Mammary epithelial cell (primary cell): Measurements from ENCODE around the gene NNMT.

Experiments
- EZH2 ChIP-seq: IDR thresholded peaks from 2 replicates; pipeline ENCODE4 v1.6.1; 2012; ENCODE audit warnings: low read length, inconsistent platforms, borderline replicate concordance
- TF ChIP-seq, protein P1 (sequence below), 2 donors: IDR thresholded peaks in 1 of 2; conservative IDR thresholded peaks in 1 of 2; 2 replicates each; pipeline ENCODE4 v1.5.1; 2011 to 2012; ENCODE audit warnings: inconsistent platforms in 2 of 2, low read length in 2 of 2, mild to moderate bottlenecking in 2 of 2, control low read depth in 1 of 2, low read depth in 1 of 2; ENCODE audit not compliant: insufficient read depth in 1 of 2; ENCODE audit errors: extremely low read depth in 1 of 2

DNA sequence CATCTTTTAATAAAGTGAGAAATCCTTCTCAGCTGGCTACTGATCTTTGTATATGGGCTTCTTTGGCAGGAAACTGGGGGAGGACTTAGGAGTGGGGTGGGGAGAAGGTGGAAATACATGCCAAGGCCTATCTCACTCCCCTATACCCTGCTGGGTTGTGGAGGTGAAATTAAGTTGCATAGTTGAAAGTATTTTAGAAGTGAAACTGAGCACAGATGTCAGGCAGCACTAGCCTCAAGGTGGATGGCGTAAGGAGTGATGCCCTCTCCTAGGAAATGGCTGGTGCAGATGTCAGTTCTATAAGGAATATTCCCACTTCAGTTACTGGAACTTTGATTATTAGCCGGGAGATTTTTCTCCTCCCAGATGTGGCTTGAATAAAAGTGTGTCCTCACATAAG lies 46.3 kb downstream of the NNMT start:
- TF ChIP-seq, protein P1, sequence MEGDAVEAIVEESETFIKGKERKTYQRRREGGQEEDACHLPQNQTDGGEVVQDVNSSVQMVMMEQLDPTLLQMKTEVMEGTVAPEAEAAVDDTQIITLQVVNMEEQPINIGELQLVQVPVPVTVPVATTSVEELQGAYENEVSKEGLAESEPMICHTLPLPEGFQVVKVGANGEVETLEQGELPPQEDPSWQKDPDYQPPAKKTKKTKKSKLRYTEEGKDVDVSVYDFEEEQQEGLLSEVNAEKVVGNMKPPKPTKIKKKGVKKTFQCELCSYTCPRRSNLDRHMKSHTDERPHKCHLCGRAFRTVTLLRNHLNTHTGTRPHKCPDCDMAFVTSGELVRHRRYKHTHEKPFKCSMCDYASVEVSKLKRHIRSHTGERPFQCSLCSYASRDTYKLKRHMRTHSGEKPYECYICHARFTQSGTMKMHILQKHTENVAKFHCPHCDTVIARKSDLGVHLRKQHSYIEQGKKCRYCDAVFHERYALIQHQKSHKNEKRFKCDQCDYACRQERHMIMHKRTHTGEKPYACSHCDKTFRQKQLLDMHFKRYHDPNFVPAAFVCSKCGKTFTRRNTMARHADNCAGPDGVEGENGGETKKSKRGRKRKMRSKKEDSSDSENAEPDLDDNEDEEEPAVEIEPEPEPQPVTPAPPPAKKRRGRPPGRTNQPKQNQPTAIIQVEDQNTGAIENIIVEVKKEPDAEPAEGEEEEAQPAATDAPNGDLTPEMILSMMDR (conservative IDR thresholded peaks at IDR 0.05 in 1 of 2, IDR thresholded peaks at IDR 0.05 in 1 of 2; ENCODE audit: extremely low read depth in 1 of 2, insufficient read depth in 1 of 2, low read depth in 1 of 2, low read length in 2 of 2), result no peak
- no peak for TF ChIP-seq EZH2
